ENCODE results near the gene NAALADL2.
"Not testable (repeated sequence)": the region's sequence is repeated elsewhere in the genome, so short reads cannot be mapped to it uniquely, and the experiment has no call there.

NAALADL2 gene

GRCh38 chr3:175163686-175164085 is 304.6 kb downstream of the NAALADL2 start:
- H3K4me3 ChIP-seq (ENCODE audit: low read length), result no peak overlapping the region
- no peak for TF ChIP-seq CTCF (conservative IDR thresholded peaks at IDR 0.05; ENCODE audit: low read depth, low read length)
- no peak for DNase-seq (ENCODE audit: low read depth)

GRCh38 chr3:175173117-175173516 is 314.0 kb downstream of the NAALADL2 start:
- H3K4me3 ChIP-seq (ENCODE audit: low read length); DNase-seq (ENCODE audit: low read depth): not testable (repeated sequence)

- DNase-seq (ENCODE audit: low read depth), result no peak
- TF ChIP-seq CTCF (conservative IDR thresholded peaks at IDR 0.05; ENCODE audit: low read depth, low read length), result no peak
- no peak overlapping the region for H3K4me3 ChIP-seq (ENCODE audit: low read length)
These were observed 317.4 kb downstream of the NAALADL2 start for GRCh38 chr3:175176556-175176955.

- H3K4me3 ChIP-seq (ENCODE audit: low read length), result no peak overlapping the region
- no peak for DNase-seq (ENCODE audit: low read depth)
- no peak for TF ChIP-seq CTCF (conservative IDR thresholded peaks at IDR 0.05; ENCODE audit: low read depth, low read length)
These were observed 319.9 kb downstream of the NAALADL2 start for GRCh38 chr3:175179055-175179454.

- no peak for TF ChIP-seq CTCF (conservative IDR thresholded peaks at IDR 0.05; ENCODE audit: low read depth, low read length)
- H3K4me3 ChIP-seq (ENCODE audit: low read length), result no peak overlapping the region
- no peak for DNase-seq (ENCODE audit: low read depth)
These were observed 325.3 kb downstream of the NAALADL2 start for GRCh38 chr3:175184392-175184791.

GRCh38 chr3:175185903-175186302 is 326.8 kb downstream of the NAALADL2 start:
- H3K4me3 ChIP-seq (ENCODE audit: low read length), result no peak overlapping the region
- TF ChIP-seq CTCF (conservative IDR thresholded peaks at IDR 0.05; ENCODE audit: low read depth, low read length), result no peak
- DNase-seq (ENCODE audit: low read depth), result no peak

- no peak for DNase-seq (ENCODE audit: low read depth)
- no peak for TF ChIP-seq CTCF (conservative IDR thresholded peaks at IDR 0.05; ENCODE audit: low read depth, low read length)
- no peak overlapping the region for H3K4me3 ChIP-seq (ENCODE audit: low read length)
These were observed 327.4 kb downstream of the NAALADL2 start for GRCh38 chr3:175186511-175186910.

- no peak overlapping the region for H3K4me3 ChIP-seq (ENCODE audit: low read length)
- DNase-seq (ENCODE audit: low read depth), result no peak
- no peak for TF ChIP-seq CTCF (conservative IDR thresholded peaks at IDR 0.05; ENCODE audit: low read depth, low read length)
These were observed 328.5 kb downstream of the NAALADL2 start for GRCh38 chr3:175187586-175187985.

Measured in retinal pigment epithelial cell (primary cell).